ENCODE measurements around the gene PTH2.
A peak's percentile ranks its signal among the peaks of the same experiment; 100 is the strongest.
"Not testable (repeated sequence)": the region's sequence is repeated elsewhere in the genome, so short reads cannot be mapped to it uniquely, and the experiment has no call there.

The PTH2 gene, protein sequence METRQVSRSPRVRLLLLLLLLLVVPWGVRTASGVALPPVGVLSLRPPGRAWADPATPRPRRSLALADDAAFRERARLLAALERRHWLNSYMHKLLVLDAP

GRCh38 chr19:49423071-49423984 is at the start of gene PTH2:
PTH2 (minus strand) TSS chr19:49423441; CDS start chr19:49423339, 102 bp downstream.
- no peak for DNase-seq (ENCODE audit: low read depth in 1 of 2, low spot score in 1 of 2)

DNA sequence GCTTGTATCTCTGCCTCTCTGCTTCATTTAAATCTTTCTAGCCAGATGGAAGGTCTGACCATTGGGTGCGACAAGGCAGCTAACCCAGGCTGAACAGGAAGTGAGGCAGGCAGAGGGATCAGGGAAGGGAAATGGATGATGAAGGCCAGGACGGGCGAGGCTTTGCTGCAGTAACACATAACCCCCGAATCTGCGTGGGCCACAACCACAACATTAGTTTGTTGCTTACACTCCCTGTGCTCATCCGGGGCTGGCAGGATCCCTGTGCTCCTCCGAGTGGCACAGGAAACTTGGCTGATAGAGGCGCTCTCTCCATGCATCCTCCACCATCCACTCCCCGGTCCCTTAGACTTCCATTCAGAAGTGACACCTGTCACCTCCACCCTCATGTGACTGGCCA is 49.7 kb upstream of the PTH2 start:
- no peak for DNase-seq (ENCODE audit: low read depth in 1 of 2, low spot score in 1 of 2)

GRCh38 chr19:49470615-49470978 is 47.4 kb upstream of the PTH2 start:
- no peak for DNase-seq (ENCODE audit: low read depth in 1 of 2, low spot score in 1 of 2)

GRCh38 chr19:49469828-49470614 is 46.8 kb upstream of the PTH2 start:
- peak; percentile 41 to 62 for DNase-seq (ENCODE audit: low read depth in 1 of 2, low spot score in 1 of 2)

DNA sequence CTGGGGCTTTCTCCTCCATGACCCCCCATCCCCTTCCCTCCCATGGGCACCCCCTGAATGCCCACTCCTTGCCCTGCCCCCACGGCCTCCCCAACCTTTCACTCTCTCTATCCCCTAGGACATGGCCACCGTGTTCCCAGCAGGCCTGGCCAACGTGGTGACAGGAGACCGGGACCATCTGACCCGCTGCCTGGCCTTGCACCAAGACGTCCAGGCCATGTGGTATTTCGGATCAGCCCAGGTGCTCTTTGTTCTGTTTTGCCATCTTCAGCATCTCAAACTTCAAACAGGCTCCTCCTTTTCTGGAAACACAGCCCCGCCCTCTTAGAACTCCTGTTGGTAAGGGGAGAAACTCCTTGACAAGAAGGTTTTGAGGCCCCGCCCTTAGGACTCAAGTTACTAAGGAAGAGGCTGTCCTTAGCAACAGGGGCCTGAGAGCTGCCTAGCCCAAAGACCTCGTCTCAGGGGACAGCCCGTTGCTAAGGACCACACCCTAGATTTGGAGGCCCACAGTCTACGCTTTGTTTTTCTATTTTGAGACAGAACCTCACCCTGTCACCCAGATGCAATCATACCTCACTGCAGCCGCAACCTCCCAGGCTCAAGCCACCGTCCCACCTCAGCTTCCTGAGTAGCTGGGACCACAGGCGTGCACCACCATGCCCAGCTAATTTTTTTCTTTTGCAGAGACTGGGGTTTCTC is 45.7 kb upstream of the PTH2 start:
- peak; percentile 65 to 67 for DNase-seq (ENCODE audit: low read depth in 1 of 2, low spot score in 1 of 2)

- no peak for DNase-seq (ENCODE audit: low read depth in 1 of 2, low spot score in 1 of 2)
Observed at GRCh38 chr19:49468199-49468598, 45.0 kb upstream of the PTH2 start.

DNA sequence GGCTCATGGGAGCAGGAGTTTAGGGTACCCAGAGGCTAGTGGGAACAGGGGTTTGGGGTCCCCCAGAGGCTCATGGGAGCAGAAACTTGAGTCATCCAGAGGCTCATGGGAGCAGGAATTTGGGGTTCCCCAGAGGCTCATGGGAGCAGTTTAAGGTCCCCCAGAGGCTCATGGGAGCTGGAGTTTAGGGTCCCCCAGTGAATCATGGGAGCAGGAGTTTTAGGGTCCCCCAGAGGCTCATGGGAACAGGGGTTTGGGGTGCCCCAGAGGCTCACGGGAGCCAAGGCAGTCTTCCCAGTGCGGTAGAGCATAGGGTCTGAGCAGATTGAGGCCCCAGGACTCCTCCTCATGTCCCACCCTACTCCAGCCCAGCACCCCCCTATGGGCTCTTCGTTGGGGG is 42.1 kb upstream of the PTH2 start:
- no peak for DNase-seq (ENCODE audit: low read depth in 1 of 2, low spot score in 1 of 2)

- DNase-seq (ENCODE audit: low read depth in 1 of 2, low spot score in 1 of 2), result no peak
Observed at GRCh38 chr19:49463960-49464740, 40.9 kb upstream of the PTH2 start.

DNA sequence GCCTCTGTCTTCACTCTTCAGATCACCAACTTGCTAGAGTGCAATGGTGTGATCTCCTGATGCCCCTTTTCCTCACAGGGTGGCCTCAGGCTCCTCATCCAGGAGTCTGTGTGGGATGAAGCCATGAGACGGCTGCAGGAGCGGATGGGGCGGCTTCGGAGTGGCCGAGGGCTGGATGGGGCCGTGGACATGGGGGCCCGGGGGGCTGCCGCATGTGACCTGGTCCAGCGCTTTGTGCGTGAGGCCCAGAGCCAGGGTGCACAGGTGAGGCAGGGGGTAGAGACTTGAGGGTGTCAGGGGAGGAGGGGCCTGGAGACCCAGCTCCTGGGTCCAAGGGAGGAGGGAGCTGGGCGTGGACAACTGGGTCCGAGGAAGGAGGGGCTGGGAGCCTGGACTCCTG is 39.3 kb upstream of the PTH2 start:
- no peak for DNase-seq (ENCODE audit: low read depth in 1 of 2, low spot score in 1 of 2)

GRCh38 chr19:49461656-49462055 is 38.4 kb upstream of the PTH2 start:
- DNase-seq (ENCODE audit: low read depth in 1 of 2, low spot score in 1 of 2), result no peak

DNA sequence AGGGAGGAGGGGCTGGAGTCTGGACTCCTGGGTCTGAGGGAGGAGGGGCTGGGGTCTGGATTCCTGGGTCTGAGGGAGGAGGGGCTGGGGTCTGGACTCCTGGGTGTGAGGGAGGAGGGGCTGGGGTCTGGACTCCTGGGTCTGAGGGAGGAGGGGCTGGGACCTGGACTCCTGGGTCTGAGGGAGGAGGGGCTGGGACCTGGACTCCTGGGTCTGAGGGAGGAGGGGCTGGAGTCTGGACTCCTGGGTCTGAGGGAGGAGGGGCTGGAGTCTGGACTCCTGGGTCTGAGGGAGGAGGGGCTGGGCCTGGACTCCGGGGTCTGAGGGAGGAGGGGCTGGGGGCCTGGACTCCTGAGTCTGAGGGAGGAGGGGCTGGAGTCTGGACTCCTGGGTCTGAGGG is 37.9 kb upstream of the PTH2 start:
- DNase-seq (ENCODE audit: low read depth in 1 of 2, low spot score in 1 of 2), result not testable (repeated sequence)

GRCh38 chr19:49459388-49459787 is 36.1 kb upstream of the PTH2 start:
- no peak for DNase-seq (ENCODE audit: low read depth in 1 of 2, low spot score in 1 of 2)

GRCh38 chr19:49458567-49458903 is 35.3 kb upstream of the PTH2 start:
- no peak for DNase-seq (ENCODE audit: low read depth in 1 of 2, low spot score in 1 of 2)

- DNase-seq (ENCODE audit: low read depth in 1 of 2, low spot score in 1 of 2), result no peak
Observed at GRCh38 chr19:49456326-49456725, 33.1 kb upstream of the PTH2 start.

GRCh38 chr19:49455773-49456172 is 32.5 kb upstream of the PTH2 start:
- DNase-seq (ENCODE audit: low read depth in 1 of 2, low spot score in 1 of 2), result no peak

DNA sequence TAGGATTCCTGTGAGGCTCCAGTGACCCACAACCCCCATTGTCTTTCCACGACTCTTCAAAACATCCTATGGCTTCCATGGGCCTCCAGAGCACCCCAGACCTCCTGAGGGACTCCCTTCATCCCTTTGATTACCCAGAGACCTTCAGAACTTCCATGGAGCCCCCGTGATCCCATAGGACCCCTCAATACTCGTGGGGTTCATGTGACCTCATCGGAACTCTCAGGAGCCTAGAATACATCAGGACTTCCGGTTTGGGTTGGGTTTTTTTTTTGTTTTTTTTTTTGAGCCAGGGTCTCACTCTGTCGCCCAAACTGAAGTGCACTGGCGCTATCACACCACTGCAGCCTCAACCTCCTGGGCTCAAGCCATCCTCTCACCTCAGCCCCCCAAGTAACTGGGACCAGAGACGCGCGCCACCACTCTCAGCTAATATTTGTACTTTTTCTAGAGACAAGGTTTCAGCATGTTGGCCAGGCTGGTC is 30.6 kb upstream of the PTH2 start:
- DNase-seq (ENCODE audit: low read depth in 1 of 2, low spot score in 1 of 2), result no peak

GRCh38 chr19:49453013-49453756 is 29.9 kb upstream of the PTH2 start, which contains the start of gene ALDH16A1:
ALDH16A1 (plus strand) TSS chr19:49453225; CDS start chr19:49453332, 107 bp downstream.
- DNase-seq (ENCODE audit: low read depth in 1 of 2, low spot score in 1 of 2), result peak; percentile 94 to 98

DNA sequence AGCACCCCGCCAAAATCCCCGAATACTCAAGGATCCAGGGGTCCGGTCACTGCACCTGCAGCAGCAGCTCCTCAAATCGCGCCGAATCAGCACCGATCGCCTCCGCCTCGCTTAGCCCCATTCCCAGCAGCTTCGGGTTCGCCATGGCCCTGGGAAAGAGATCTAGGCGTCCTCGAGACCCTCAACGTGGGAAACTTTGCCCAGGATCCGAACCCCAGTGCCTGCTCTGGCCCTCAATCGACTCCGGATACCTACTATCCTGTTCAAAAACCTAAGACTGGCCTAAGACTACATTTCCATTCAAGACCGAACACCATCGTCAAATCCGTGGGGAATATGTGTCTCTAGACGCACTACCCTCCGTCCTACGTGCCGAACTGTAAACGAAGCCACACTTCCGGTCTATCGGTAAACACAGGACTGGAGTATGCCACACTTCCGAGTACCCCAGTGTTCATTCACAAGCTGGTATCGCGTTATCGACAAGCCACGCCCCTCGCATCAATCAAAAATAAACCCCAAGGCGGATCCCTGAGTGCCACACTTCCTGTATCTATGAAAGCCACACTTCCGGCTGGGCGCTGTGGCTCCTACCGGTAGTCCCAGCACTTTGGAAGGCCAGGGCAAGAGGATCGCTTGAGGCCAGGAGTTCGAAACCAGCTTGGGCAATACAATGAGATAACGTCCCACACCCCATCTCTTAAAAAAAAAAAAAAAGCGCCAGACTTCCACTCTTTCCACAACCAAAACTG is 28.4 kb upstream of the PTH2 start, which contains the start of gene PIH1D1:
TSS of gene PIH1D1 (minus strand) at position 385 of the 752 bp plus-strand sequence. CDS start at position 145, 240 bp downstream.
- peak; percentile 81 to 87 for DNase-seq (ENCODE audit: low read depth in 1 of 2, low spot score in 1 of 2)

DNA sequence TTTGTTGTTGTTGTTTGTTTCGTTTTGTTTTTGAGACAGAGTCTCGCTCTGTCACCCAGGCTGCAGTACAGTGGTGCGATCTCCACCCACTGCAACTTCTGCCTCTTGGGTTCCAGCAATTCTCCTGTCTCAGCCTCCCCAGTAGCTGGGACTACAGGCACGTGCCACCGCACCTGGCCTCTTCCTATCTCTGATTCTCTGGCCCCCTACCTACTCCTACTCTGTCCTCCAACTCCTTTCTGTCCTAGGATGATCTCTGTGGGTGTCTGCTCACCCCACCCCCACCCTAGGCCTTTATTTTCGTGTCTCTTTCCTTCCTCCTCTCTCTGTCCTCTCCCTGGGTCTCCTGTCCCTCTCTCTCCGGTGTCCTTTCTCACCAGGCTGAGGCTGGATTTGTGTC is 27.2 kb upstream of the PTH2 start:
- DNase-seq (ENCODE audit: low read depth in 1 of 2, low spot score in 1 of 2), result no peak
